ENCODE measurements around the gene NFXL1.

GRCh38 chr4:47804598-47804997 lies 109.8 kb downstream of the NFXL1 start:
- TF ChIP-seq CTCF (conservative IDR thresholded peaks at IDR 0.05; ENCODE audit: low read length), result no peak
- TF ChIP-seq EZH2phosphoT487 (IDR thresholded peaks at IDR 0.05; ENCODE audit: borderline replicate concordance, low read depth, low read length), result no peak
